Iris pigment epithelial cell (primary cell): ENCODE data around the gene IL6ST.
"Not testable (repeated sequence)": the region's sequence is repeated elsewhere in the genome, so short reads cannot be mapped to it uniquely, and the experiment has no call there.

Experiments used
- DNase-seq: peaks from one replicate; pipeline ENCODE4 v3.0.0-alpha.2; 2011; ENCODE audit warnings: low read depth

IL6ST gene

GRCh38 chr5:55965525-55965924, 29.2 kb downstream of the IL6ST start:
- DNase-seq: no peak

GRCh38 chr5:55960779-55961178, 34.0 kb downstream of the IL6ST start:
- DNase-seq: no peak

GRCh38 chr5:55959208-55959607, 35.6 kb downstream of the IL6ST start:
- no peak for DNase-seq

DNA sequence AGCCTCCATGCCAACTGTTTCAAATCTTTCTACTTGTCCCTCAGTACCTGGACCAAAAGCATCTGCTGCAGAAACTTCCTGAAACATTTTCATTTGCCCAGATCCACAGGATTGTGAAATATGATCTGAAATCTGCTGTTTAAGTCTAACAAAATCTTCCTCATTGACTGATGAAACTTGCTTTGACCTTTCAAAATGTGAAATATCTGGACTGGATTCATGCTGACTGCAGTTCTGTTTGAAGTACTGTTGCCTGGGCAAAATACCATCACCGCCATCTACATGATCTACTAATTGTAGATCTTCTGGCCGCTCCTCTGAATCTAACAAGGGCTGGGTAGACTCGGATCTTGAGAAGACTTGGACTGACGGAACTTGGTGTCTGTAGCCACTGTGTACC, 53.6 kb downstream of the IL6ST start:
- DNase-seq: not testable (repeated sequence)

- not testable (repeated sequence) for DNase-seq
Measured at GRCh38 chr5:55937598-55937997, 57.2 kb downstream of the IL6ST start.

DNA sequence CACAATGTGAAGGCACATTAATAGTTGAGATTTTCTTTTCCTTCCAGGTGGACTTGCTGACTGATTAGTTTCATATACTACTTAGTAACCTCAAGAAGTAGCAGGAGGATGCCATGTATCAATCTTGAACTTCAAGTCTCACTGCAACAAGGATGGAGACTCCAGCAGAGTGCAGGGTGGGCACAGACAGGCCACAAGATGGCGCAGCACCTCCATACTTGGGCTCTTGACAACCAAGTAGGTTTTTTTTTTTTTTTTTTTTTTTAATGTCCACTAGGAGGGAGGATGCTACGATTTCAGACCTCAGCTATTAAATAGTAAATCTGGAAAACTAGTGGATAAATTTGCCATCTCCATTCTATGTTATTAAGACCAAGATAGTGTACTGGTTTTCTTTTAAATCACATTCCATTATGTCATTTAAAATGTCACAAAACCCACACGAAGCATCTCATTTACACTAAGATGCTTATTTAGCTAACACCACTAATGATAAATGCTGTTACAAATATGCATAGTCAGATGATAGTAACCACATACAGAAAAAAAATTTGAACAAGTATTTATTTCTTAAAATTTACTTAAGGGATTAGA, 58.6 kb downstream of the IL6ST start:
- DNase-seq: peak; percentile 85

- DNase-seq: no peak
Measured at GRCh38 chr5:55935371-55935770, 59.4 kb downstream of the IL6ST start.

DNA sequence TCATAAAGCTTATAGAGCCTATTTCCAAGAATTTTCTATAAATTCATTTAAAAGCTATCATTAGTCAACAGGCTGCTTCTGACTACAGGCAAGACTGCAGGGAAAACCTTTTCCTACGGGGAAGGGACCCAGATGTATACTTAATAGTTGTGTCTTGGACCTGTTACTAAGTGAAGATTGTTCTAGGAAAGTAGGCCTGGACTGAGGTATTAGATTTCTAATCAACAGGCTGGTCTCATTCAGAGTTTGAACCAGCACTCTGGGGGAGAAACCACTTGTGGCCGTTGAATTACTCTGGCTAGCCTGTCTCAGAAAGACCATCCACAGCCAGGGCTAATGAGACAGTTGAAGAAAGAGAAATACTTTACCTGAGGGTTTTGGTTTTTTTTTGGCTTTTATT, 60.0 kb downstream of the IL6ST start:
- DNase-seq: no peak

GRCh38 chr5:55934115-55934613, 60.6 kb downstream of the IL6ST start:
- DNase-seq: peak; percentile 13

DNA sequence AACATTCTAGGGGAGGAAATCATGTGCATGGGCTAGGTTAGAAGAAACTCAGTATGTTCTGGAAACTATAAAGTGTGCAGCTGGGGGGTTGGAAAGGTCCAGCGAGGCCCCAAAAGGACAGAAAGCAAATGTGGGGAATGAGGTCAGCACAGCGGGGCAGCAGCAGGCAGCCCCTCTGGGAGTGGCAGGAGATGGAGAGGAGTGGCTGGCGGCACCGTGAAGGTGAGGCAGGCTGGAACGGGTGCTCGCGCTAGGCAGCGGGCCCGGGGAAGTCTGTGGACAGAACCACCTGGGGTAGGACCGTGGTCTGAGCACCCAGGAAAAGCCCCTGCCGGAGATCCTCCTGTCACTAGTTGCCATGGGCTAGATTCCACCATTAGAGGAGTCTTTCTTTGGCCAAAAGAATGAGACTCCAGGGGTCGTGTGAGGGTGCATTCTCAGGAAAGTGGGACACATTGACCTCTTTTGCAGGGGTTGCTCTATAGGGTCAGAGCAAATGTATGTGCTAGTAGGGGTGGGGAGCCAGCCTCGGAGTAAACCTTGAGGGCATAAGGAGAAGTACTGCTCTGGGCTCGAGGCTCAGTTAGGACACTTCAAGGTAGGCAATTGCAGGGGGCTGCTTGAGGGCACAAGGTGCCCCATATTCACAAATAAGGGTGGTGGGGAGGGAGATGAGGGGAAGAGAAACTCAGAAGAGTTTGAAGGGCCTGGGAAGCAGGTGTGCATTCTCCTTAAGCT, 61.2 kb downstream of the IL6ST start:
- no peak for DNase-seq

DNA sequence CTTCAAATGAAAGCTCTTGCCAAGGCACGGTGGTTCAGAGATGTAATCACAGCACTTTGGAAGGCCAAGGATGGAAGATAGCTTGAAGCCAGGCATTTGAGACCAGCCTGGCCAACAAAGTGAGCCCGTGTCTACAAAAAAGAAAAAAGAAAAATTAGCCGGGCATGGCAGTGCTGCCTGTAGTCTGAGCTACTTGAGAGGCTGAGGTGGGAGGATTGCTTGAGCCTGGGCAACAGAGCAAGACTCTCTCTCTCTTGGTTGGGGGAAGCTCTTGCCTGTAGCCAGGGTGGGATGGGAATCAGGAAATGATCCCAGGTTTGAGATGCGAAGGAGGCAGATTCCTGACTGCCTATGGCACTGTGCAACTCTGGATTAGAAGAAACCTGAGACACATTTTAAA, 62.1 kb downstream of the IL6ST start:
- DNase-seq: no peak

GRCh38 chr5:55929020-55929799, 65.6 kb downstream of the IL6ST start:
- no peak for DNase-seq

DNA sequence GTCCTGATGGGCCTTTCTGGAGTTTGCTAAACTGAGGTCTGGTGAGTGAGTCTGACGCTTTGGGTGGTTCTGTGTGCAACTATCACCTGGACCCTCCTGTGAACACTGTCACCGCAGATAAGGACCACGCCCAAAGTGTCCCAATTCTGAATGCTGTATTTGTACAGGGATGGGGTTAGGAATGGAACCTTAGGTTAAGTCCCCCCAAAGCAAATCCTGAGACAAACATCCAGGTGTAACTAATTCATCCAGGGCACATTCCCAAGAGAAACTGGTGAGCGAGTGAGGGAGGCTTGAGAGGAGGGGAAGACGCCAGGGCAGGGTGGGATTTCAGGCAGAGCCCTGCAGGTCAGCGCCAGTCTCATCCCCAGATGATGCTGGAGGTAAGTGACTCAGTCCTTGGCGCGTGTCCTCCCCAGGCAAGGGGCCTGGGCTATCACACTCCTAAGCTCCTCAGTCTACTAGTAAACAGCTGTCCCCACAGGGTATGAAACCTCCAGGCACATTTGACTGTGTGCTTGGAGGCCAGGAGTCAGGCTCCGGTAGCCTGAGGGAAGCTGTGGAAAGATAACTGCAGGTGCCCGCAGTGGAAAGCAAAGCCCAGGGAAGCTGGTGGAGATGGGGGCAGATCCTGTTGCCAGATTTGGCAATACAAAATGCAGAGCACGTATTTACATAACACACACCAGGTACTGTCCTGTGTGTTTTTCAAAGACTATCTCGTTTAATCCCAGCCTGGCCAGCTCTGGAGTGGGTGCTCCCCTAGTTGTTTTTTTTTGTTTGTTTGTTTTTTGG, 66.7 kb downstream of the IL6ST start:
- DNase-seq: no peak

DNA sequence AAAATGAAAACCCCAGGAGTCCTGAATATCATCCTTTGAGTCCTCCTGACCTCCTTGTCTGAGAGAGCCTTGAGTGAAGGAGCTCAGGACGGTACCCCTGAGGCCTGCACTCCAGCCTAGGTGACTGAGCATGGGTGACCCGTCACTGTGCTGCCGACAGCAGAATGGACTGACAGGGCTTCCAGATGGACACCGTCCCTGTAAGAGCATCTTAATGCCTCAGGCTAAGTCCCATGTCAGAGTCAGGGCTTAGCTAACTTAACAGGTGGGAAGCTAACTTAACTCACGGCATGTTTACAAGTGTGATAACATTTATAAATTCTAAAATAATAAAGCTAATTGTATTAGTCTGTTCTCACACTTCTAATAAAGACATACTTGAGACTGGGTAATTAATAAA, 68.3 kb downstream of the IL6ST start:
- DNase-seq: no peak

GRCh38 chr5:55925712-55926111, 69.1 kb downstream of the IL6ST start:
- DNase-seq: no peak

GRCh38 chr5:55925181-55925580, 69.6 kb downstream of the IL6ST start:
- no peak for DNase-seq

GRCh38 chr5:55924744-55925143, 70.0 kb downstream of the IL6ST start:
- no peak for DNase-seq

DNA sequence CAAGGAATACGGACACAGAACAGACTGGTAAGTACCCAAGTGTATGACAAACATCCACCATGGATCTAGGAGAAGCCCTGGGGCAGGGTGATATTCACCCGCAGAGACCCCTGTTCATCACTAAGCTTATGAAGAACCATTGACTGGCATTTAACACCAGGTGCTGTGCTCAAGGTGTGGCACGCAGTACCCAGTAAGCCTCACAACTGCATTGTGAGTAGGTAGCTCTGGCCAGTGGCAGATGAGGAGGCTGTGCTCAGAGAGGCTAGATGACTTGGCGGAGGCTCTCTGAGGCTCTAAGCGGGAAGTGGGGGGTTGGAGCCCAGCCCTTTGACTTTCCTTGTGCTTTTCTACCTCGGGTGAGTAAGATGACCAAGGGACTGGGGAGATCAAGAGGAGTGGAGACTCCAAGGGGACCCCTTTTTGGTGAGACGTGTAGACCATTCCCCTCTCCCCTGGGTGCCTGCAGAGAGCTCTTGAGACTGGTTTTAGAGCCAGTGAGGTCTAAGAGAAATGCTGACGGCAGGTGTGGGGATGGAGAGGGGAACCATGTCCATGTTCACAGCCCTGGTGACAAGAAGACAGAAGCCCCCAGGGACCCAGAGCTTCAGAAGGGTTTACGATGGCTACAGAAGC, 70.8 kb downstream of the IL6ST start:
- DNase-seq: no peak

- DNase-seq: peak; percentile 27
Measured at GRCh38 chr5:55923177-55923771, 71.5 kb downstream of the IL6ST start.

DNA sequence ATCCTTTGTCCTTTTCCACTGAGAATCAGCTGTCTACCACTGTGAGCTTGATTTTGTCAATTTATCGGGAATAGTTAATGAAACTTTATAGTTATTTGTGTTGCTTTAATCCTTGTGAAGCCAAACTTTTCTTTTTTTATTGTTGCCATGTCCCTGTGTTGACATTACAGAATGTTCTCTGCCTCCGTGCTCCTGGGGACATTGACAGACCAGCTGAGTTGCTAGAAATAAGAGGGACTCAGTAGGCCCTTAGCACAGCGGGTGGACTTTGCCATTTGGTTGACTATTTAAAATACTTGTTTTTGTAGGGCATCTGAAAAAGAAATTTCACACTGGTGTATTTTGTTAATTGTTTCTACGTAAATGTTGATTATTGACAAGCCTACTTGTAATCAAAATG, 73.1 kb downstream of the IL6ST start:
- no peak for DNase-seq

- no peak for DNase-seq
Measured at GRCh38 chr5:55920784-55921183, 74.0 kb downstream of the IL6ST start.
